Right ventricle myocardium inferior (tissue), 1 donor: ENCODE measurements around the gene NAV2. TPM values are rescaled to one million over a fixed set of nuclear protein-coding genes. Genes with fewer than 3 reads are reported as not detected.
"Not testable (repeated sequence)": the region's sequence is repeated elsewhere in the genome, so short reads cannot be mapped to it uniquely, and the experiment has no call there.

Experiments used
- ATAC-seq: fragments of 200-7000 bp; cut with Tn5 transposase; one replicate; pipeline ENCODE4 v1.9.1; 2020; ENCODE audit warnings: mild to moderate bottlenecking, moderate library complexity
- DNase-seq: peaks from one replicate; pipeline ENCODE4 v3.0.0; 2021; ENCODE audit errors: missing footprints
- intact Hi-C: fragments of 100-400 bp; cut with DNase I; formaldehyde crosslinking; loops from one replicate; pipeline ENCODE4 v1.11.0; 2022
- total RNA-seq: library from RNA; stranded (reverse); fragmentation: NEBNext Ultra II Directional; extraction: Animal tissue kit (Norgen Biotek cat#: 25700); gene quantifications from one replicate; pipeline ENCODE4 v1.2.1, GENCODE V29; 2021
- donor health status: DM: no; HTN: yes; CAD: no; lungs with severe emphysema.

Gene NAV2
- total RNA-seq, 1 donor from 2014 or later = 14.0 TPM

- intact Hi-C loops = no loop called here
Measured at GRCh38 chr11:20067665-20068064, 355.0 kb downstream of the NAV2 start.

GRCh38 chr11:20068691-20069090, 356.1 kb downstream of the NAV2 start:
- intact Hi-C loops = no loop called here
- ATAC-seq = peak; percentile 30

More at GRCh38 chr11:20067665-20068064, 355.0 kb downstream of the NAV2 start:
- DNase-seq = no peak
- ATAC-seq = no peak

GRCh38 chr11:20070459-20070858, 357.8 kb downstream of the NAV2 start:
- intact Hi-C loops = no loop called here
- DNase-seq (no peak), ATAC-seq (no peak)

More at GRCh38 chr11:20068691-20069090, 356.1 kb downstream of the NAV2 start:
- no peak for DNase-seq

- no peak for DNase-seq
- intact Hi-C loops = no loop called here
- ATAC-seq = no peak
Measured at GRCh38 chr11:20075627-20076026, 363.0 kb downstream of the NAV2 start.

- ATAC-seq (no peak), DNase-seq (no peak)
- intact Hi-C loops = no loop called here
Measured at GRCh38 chr11:20078846-20079245, 366.2 kb downstream of the NAV2 start.

- DNase-seq (no peak), ATAC-seq (no peak)
- intact Hi-C loops = no loop called here
Measured at GRCh38 chr11:20080032-20080685, 367.5 kb downstream of the NAV2 start.

- intact Hi-C loops = no loop called here
- ATAC-seq (no peak), DNase-seq (no peak)
Measured at GRCh38 chr11:20081336-20081735, 368.7 kb downstream of the NAV2 start.

- ATAC-seq, DNase-seq, intact Hi-C loops: not testable (repeated sequence)
Measured at GRCh38 chr11:20083877-20084276, 371.2 kb downstream of the NAV2 start.

GRCh38 chr11:20084921-20085814, 372.5 kb downstream of the NAV2 start:
- peak; percentile 38 for ATAC-seq
- no peak for DNase-seq
- intact Hi-C loops = no loop called here

GRCh38 chr11:20085918-20086317, 373.3 kb downstream of the NAV2 start:
- DNase-seq = no peak
- intact Hi-C loops = no loop called here
- no peak for ATAC-seq

- intact Hi-C loops = no loop called here
- DNase-seq (no peak), ATAC-seq (no peak)
Measured at GRCh38 chr11:20087118-20087521, 374.5 kb downstream of the NAV2 start.

- DNase-seq (no peak), ATAC-seq (no peak)
- intact Hi-C loops = no loop called here
Measured at GRCh38 chr11:20088397-20089225, 376.0 kb downstream of the NAV2 start.

GRCh38 chr11:20089367-20089766, 376.7 kb downstream of the NAV2 start:
- no peak for ATAC-seq
- intact Hi-C loops = no loop called here
- no peak for DNase-seq

GRCh38 chr11:20089796-20090653, 377.4 kb downstream of the NAV2 start:
- intact Hi-C loops = no loop called here
- DNase-seq (no peak), ATAC-seq (peak; percentile 66)

- ATAC-seq (no peak), DNase-seq (no peak)
- intact Hi-C loops = no loop called here
Measured at GRCh38 chr11:20090654-20091374, 378.2 kb downstream of the NAV2 start.

- ATAC-seq = no peak
- DNase-seq = no peak
- intact Hi-C loops = no loop called here
Measured at GRCh38 chr11:20093775-20094174, 381.1 kb downstream of the NAV2 start.

GRCh38 chr11:20095189-20095588, 382.6 kb downstream of the NAV2 start:
- DNase-seq (no peak), ATAC-seq (no peak)
- intact Hi-C loops = no loop called here
